ENCODE measurements around the gene ZNF497.
A peak's percentile ranks its signal among the peaks of the same experiment; 100 is the strongest.

The ZNF497 gene

GRCh38 chr19:58330458-58330857 lies 32.1 kb downstream of the ZNF497 start:
- Histone ChIP-seq H3K27me3 (no peaks in the 10 kb centered on the region), H3K4me3 (ENCODE audit: low read depth, low read length) (no peak overlapping the region), H3K9me3 (no peaks in the 10 kb centered on the region), H3K36me3 (peaks cover 8% of the 10 kb centered on the region), H3K4me1 (no peaks in the 10 kb centered on the region; the same call in 1 of the 2 replicates)
- DNase-seq: no peak
- no peak for TF ChIP-seq CTCF (IDR thresholded peaks at IDR 0.05; ENCODE audit: low read depth, low read length)

- peak; percentile 52 for DNase-seq
- peak; percentile 54 for TF ChIP-seq CTCF (IDR thresholded peaks at IDR 0.05; ENCODE audit: low read depth, low read length)
- Histone ChIP-seq H3K27me3 (no peaks in the 10 kb centered on the region), H3K4me1 (no peaks in the 10 kb centered on the region; the same call in 1 of the 2 replicates), H3K36me3 (no peaks in the 10 kb centered on the region), H3K4me3 (ENCODE audit: low read depth, low read length) (no peak overlapping the region), H3K9me3 (no peaks in the 10 kb centered on the region)
These were observed 33.6 kb downstream of the ZNF497 start for GRCh38 chr19:58328999-58329398.

- Histone ChIP-seq H3K27me3 (no peaks in the 10 kb centered on the region), H3K36me3 (no peaks in the 10 kb centered on the region), H3K4me1 (no peaks in the 10 kb centered on the region; the same call in 1 of the 2 replicates), H3K4me3 (ENCODE audit: low read depth, low read length) (peak within 1 kb of the TSS; percentile 93), H3K9me3 (no peaks in the 10 kb centered on the region)
- TF ChIP-seq CTCF (IDR thresholded peaks at IDR 0.05; ENCODE audit: low read depth, low read length): no peak
- peak; percentile 98 for DNase-seq
These were observed 35.4 kb downstream of the ZNF497 start, which contains the start of gene ZSCAN22 for GRCh38 chr19:58326914-58327726. ZSCAN22 (plus strand) TSS chr19:58326994; CDS start chr19:58334803, 7,809 bp downstream.

DNA sequence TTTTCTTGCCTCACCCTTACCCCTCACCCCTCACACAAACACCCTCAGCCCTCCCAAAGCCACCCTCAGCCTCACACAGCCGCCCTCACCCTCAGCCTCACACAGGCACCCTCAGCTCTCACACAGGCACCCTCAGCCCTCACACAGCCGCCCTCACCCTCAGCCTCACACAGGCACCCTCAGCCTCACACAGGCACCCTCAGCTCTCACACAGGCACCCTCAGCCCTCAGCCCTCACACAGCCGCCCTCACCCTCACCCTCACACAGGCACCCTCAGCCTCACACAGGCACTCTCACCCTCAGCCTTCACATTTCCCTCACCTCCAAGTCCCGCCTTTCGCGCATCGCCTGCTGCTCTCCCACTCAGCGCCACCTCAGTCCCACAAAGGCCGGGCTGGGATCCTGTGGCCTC lies 36.0 kb downstream of the ZNF497 start:
- no peak for TF ChIP-seq CTCF (IDR thresholded peaks at IDR 0.05; ENCODE audit: low read depth, low read length)
- no peaks in the 10 kb centered on the region for H3K9me3 ChIP-seq
- no peak for DNase-seq
- peaks cover 3% of the 10 kb centered on the region; the same call in 1 of the 2 replicates for H3K36me3 ChIP-seq
- peak overlapping the region; percentile 93 for H3K4me3 ChIP-seq (ENCODE audit: low read depth, low read length)
- no peaks in the 10 kb centered on the region; the same call in 1 of the 2 replicates for H3K4me1 ChIP-seq
- H3K27me3 ChIP-seq: no peaks in the 10 kb centered on the region

- TF ChIP-seq CTCF (IDR thresholded peaks at IDR 0.05; ENCODE audit: low read depth, low read length): no peak
- no peak for DNase-seq
- H3K4me3 ChIP-seq (ENCODE audit: low read depth, low read length): peak overlapping the region; percentile 93
- H3K27me3 ChIP-seq: no peaks in the 10 kb centered on the region
- no peaks in the 10 kb centered on the region; the same call in 1 of the 2 replicates for H3K4me1 ChIP-seq
- no peaks in the 10 kb centered on the region for H3K9me3 ChIP-seq
- H3K36me3 ChIP-seq: peaks cover 3% of the 10 kb centered on the region; the same call in 1 of the 2 replicates
These were observed 37.1 kb downstream of the ZNF497 start for GRCh38 chr19:58325311-58326022.

Measured in BE2C (cell line).